Stimulated activated CD4-positive, alpha-beta T cell treated with anti-CD3 and anti-CD28 coated beads, Interleukin-4, amount 100 ng/mL, for 1 hour (primary cell): ENCODE results near the gene HNRNPA3.
A peak's percentile ranks its signal among the peaks of the same experiment; 100 is the strongest.
"Not testable (repeated sequence)": the region's sequence is repeated elsewhere in the genome, so short reads cannot be mapped to it uniquely, and the experiment has no call there.

Experiments used
- DNase-seq: peaks from one replicate; pipeline ENCODE4 v3.0.0-alpha.2; 2020

The HNRNPA3 gene

GRCh38 chr2:177188482-177189469, 23.8 kb upstream of the HNRNPA3 start:
- no peak for DNase-seq

GRCh38 chr2:177190941-177191340, 21.7 kb upstream of the HNRNPA3 start:
- no peak for DNase-seq

GRCh38 chr2:177192788-177193187, 19.8 kb upstream of the HNRNPA3 start:
- DNase-seq = no peak

- no peak for DNase-seq
Measured at GRCh38 chr2:177193240-177193639, 19.4 kb upstream of the HNRNPA3 start.

- DNase-seq = no peak
Measured at GRCh38 chr2:177195194-177195593, 17.4 kb upstream of the HNRNPA3 start.

GRCh38 chr2:177200419-177200818, 12.2 kb upstream of the HNRNPA3 start:
- DNase-seq = not testable (repeated sequence)

- no peak for DNase-seq
Measured at GRCh38 chr2:177201919-177202346, 10.7 kb upstream of the HNRNPA3 start.

GRCh38 chr2:177204417-177204816, 8.2 kb upstream of the HNRNPA3 start:
- no peak for DNase-seq

GRCh38 chr2:177207101-177207500, 5.5 kb upstream of the HNRNPA3 start:
- DNase-seq = no peak

GRCh38 chr2:177211169-177211568, 1.4 kb upstream of the HNRNPA3 start:
- DNase-seq = no peak

GRCh38 chr2:177211576-177212105, 953 bp upstream of the HNRNPA3 start:
- DNase-seq = no peak

GRCh38 chr2:177212891-177213856, 580 bp downstream of the HNRNPA3 start:
- peak; percentile 92 for DNase-seq

GRCh38 chr2:177217247-177217843, 4.8 kb downstream of the HNRNPA3 start:
- no peak for DNase-seq

GRCh38 chr2:177219787-177220186, 7.2 kb downstream of the HNRNPA3 start:
- not testable (repeated sequence) for DNase-seq

- no peak for DNase-seq
Measured at GRCh38 chr2:177221534-177221933, 8.9 kb downstream of the HNRNPA3 start.

GRCh38 chr2:177221970-177222369, 9.4 kb downstream of the HNRNPA3 start:
- no peak for DNase-seq

- DNase-seq = not testable (repeated sequence)
Measured at GRCh38 chr2:177223436-177223835, 10.8 kb downstream of the HNRNPA3 start.

GRCh38 chr2:177225965-177226360, 13.4 kb downstream of the HNRNPA3 start:
- DNase-seq = no peak

- no peak for DNase-seq
Measured at GRCh38 chr2:177229442-177230242, 17.0 kb downstream of the HNRNPA3 start.

GRCh38 chr2:177231270-177231669, 18.7 kb downstream of the HNRNPA3 start:
- no peak for DNase-seq

GRCh38 chr2:177232098-177232704, 19.6 kb downstream of the HNRNPA3 start:
- DNase-seq = no peak
